Ishikawa (cell line): ENCODE results near the gene ASAP2.

Experiments used
- CEBPB ChIP-seq: IDR thresholded peaks from 2 replicates; pipeline ENCODE4 v1.6.1; 2012
- CREB1 ChIP-seq: IDR thresholded peaks from 2 replicates; pipeline ENCODE4 v1.6.1; 2012; ENCODE audit warnings: low read depth
- EGR1 ChIP-seq: IDR thresholded peaks from 2 replicates; pipeline ENCODE4 v1.6.1; 2012
- EP300 ChIP-seq: IDR thresholded peaks from 2 replicates; pipeline ENCODE4 v1.6.1; 2012; ENCODE audit warnings: borderline replicate concordance
- FOXM1 ChIP-seq: IDR thresholded peaks from 2 replicates; pipeline ENCODE4 v1.6.1; 2012; ENCODE audit warnings: low read depth, borderline replicate concordance
- NFIC ChIP-seq: IDR thresholded peaks from 2 replicates; pipeline ENCODE4 v1.6.1; 2012
- RAD21 ChIP-seq: IDR thresholded peaks from 2 replicates; pipeline ENCODE4 v1.6.1; 2012; ENCODE audit warnings: low read depth
- TAF1 ChIP-seq: IDR thresholded peaks from 2 replicates; pipeline ENCODE4 v1.6.1; 2012; ENCODE audit warnings: low read depth, mild to moderate bottlenecking
- TCF12 ChIP-seq: IDR thresholded peaks from 2 replicates; pipeline ENCODE4 v1.6.1; 2012; ENCODE audit warnings: low read depth
- TEAD4 ChIP-seq: IDR thresholded peaks from 2 replicates; pipeline ENCODE4 v1.6.1; 2012
- YY1 ChIP-seq: IDR thresholded peaks from 2 replicates; pipeline ENCODE4 v1.6.1; 2012; ENCODE audit warnings: low read depth
- ZBTB7A ChIP-seq: IDR thresholded peaks from 2 replicates; pipeline ENCODE4 v1.6.1; 2012; ENCODE audit warnings: low read depth
- TF ChIP-seq, protein P1 (sequence below): IDR thresholded peaks from 2 replicates; pipeline ENCODE4 v1.6.1; 2012
- TF ChIP-seq, protein P2 (sequence below): IDR thresholded peaks from 2 replicates; pipeline ENCODE4 v1.6.1; 2012
- TF ChIP-seq, protein P3 (sequence below): IDR thresholded peaks from 2 replicates; pipeline ENCODE4 v1.6.1; 2012; ENCODE audit warnings: low read depth, mild to moderate bottlenecking

Gene ASAP2

DNA sequence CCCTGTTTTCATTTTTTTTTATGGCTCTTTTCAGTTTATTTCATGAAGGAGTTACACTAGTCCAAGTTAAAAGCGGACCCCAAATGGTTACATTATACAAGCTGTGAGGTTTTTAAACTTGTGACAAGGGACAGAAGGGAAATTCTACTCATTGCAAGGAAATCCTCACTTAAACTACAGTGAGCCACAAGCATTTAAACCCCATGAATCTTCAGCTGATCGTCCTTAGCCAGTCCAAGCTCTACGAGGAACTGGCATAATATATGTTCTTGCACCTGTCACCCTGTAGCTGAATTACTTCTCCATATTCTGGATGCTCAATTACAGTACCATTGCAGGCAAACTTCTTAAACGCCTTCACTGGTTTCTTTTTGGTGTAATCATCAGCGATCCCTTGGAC is 64.5 kb downstream of the ASAP2 start:
- no peak for TF ChIP-seq NFIC
- no peak for TF ChIP-seq RAD21
- TF ChIP-seq CREB1: no peak

DNA sequence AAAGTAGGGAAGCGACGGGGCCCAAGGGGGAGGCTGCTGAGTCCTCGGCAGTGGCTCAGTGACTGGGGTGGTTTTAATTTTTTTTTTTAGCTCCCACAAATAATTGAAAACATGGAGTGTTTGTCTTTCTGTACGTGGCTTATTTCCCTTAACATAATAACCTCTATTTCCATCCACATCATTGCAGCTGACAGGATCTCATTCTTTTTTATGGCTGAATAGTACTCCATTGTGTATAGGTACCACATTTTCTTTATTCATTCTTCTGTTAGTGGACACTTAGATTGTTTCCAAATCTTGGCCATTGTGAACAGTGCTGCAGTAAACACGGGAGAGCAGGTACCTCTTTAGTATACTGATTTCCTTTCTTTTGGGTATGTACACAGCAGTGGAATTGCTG is 65.1 kb downstream of the ASAP2 start:
- TF ChIP-seq EP300: no peak
- TF ChIP-seq ZBTB7A: no peak
- TF ChIP-seq CEBPB: no peak
- TF ChIP-seq, protein P1, sequence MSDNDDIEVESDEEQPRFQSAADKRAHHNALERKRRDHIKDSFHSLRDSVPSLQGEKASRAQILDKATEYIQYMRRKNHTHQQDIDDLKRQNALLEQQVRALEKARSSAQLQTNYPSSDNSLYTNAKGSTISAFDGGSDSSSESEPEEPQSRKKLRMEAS: no peak
- TF ChIP-seq EGR1: no peak
- TF ChIP-seq, protein P2, sequence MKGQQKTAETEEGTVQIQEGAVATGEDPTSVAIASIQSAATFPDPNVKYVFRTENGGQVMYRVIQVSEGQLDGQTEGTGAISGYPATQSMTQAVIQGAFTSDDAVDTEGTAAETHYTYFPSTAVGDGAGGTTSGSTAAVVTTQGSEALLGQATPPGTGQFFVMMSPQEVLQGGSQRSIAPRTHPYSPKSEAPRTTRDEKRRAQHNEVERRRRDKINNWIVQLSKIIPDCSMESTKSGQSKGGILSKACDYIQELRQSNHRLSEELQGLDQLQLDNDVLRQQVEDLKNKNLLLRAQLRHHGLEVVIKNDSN: no peak
- TF ChIP-seq, protein P3, sequence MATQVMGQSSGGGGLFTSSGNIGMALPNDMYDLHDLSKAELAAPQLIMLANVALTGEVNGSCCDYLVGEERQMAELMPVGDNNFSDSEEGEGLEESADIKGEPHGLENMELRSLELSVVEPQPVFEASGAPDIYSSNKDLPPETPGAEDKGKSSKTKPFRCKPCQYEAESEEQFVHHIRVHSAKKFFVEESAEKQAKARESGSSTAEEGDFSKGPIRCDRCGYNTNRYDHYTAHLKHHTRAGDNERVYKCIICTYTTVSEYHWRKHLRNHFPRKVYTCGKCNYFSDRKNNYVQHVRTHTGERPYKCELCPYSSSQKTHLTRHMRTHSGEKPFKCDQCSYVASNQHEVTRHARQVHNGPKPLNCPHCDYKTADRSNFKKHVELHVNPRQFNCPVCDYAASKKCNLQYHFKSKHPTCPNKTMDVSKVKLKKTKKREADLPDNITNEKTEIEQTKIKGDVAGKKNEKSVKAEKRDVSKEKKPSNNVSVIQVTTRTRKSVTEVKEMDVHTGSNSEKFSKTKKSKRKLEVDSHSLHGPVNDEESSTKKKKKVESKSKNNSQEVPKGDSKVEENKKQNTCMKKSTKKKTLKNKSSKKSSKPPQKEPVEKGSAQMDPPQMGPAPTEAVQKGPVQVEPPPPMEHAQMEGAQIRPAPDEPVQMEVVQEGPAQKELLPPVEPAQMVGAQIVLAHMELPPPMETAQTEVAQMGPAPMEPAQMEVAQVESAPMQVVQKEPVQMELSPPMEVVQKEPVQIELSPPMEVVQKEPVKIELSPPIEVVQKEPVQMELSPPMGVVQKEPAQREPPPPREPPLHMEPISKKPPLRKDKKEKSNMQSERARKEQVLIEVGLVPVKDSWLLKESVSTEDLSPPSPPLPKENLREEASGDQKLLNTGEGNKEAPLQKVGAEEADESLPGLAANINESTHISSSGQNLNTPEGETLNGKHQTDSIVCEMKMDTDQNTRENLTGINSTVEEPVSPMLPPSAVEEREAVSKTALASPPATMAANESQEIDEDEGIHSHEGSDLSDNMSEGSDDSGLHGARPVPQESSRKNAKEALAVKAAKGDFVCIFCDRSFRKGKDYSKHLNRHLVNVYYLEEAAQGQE: no peak
- TF ChIP-seq CREB1: no peak
- TF ChIP-seq RAD21: no peak
- TF ChIP-seq TCF12: no peak

DNA sequence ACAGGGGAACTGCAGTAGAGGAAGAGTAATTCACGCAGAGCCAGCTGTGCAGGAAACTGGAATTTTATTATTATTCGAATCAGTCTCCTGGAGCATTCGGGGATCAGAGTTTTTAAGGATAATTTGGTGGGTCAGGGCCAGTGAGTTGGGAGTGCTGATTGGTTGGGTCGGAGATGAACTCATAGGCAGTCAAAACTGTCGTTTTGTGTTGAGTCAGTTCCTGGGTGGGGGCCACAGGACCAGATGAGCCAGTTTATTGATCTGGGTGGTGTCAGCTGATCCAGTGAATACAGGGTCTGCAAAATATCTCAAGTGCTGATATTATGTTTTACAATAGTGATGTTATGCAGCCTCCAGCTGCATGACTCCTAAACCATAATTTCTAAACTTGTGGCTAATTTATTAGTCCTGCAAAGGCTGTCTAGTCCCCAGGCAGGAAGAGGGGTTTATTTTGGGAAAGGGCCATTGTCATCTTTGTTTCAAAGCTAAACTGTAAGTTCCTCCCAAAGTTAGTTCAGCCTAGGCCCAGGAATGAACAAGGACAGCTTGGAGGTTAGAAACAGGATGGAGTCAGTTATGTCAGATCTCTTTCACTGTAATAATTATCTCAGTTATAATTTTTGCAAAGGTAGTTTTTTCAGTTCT is 67.0 kb downstream of the ASAP2 start:
- TF ChIP-seq, protein P2: no peak
- no peak for TF ChIP-seq EP300
- TF ChIP-seq NFIC: no peak
- TF ChIP-seq TEAD4: no peak
- TF ChIP-seq TCF12: no peak
- TF ChIP-seq, protein P1: no peak
- TF ChIP-seq CREB1: no peak
- TF ChIP-seq TAF1: no peak
- TF ChIP-seq RAD21: no peak
- TF ChIP-seq, protein P3: no peak
- no peak for TF ChIP-seq ZBTB7A

DNA sequence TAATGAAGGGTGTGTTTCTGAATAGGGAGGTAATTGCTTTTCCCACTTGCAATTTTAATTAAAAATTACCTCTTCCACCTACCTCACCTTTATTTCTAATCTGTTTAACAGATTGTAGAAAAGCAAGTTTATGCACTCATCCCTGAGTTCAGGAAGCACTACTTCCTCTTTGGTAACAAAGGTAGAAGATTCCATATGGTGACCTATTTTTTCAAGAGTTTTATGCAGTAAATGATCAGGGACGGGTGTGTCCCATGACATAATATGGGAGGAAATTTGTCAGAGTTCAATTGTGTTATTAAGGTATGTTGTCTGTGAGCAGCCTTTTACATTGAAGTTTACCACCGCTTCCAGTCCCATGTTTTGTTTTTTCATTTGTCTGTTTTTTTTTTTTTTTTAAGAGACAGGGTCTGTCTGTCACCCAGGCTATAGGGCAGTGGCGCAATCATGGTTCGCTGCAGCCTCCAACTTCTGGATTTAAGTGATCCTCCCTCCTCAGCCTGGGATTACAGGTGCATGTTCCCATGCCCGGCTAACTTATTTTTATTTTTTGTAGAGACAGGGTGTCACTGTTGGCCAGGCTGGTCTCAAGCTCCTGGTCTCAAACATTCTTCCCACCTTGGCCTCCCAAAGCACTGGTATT is 68.2 kb downstream of the ASAP2 start:
- TF ChIP-seq ZBTB7A: no peak
- no peak for TF ChIP-seq YY1
- TF ChIP-seq, protein P3: no peak
- TF ChIP-seq CEBPB: no peak
- no peak for TF ChIP-seq FOXM1
- TF ChIP-seq TCF12: no peak
- no peak for TF ChIP-seq EGR1
- no peak for TF ChIP-seq EP300
- TF ChIP-seq, protein P2: no peak
- TF ChIP-seq RAD21: no peak
- no peak for TF ChIP-seq CREB1
- no peak for TF ChIP-seq TAF1
- TF ChIP-seq, protein P1: no peak
- no peak for TF ChIP-seq NFIC
